HG02870 (cell line): ENCODE results near the gene S100A2.
"Not testable (repeated sequence)": the region's sequence is repeated elsewhere in the genome, so short reads cannot be mapped to it uniquely, and the experiment has no call there.

ENCODE experiments used
- ATAC-seq: cut with Tn5 transposase; IDR thresholded peaks from one replicate; pipeline ENCODE4 v1.9.1; 2021; ENCODE audit warnings: mild to moderate bottlenecking, moderate library complexity; ENCODE audit not compliant: unreplicated experiment

Gene S100A2

DNA sequence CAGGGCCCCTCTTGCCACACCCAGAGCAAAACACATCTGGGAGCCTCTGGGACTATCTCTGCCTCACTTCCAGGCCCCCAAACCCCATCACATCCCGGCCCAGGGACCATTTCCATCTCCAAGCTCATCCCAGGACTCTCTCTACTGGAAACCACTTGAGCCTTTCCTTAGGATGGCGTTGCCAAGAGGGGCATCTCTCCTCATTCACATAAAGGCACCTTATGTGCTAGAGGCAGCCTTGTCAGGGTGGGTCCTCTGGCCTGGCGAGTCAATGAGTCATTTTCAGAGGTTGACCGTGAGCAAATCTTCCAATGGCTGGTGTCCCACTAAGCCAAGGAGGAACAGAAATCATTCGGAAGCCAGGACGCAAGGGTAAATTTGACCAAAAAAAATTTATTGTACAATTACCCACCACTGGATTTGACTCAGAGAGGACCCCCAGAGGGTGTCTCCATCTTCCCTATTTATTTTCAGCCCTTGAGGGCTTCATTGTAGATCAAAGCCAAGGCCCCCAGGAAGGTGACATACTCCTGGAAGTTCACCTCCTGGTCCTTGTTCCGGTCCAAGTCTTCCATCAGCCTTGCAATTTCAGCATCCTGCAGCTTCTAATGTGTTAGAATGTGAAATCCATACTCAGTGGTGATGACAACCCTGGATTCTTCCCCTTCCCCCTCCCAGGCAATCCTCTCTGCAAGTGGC, 31.3 kb downstream of the S100A2 start:
- no peak for ATAC-seq

- ATAC-seq: no peak
These were observed 31.9 kb downstream of the S100A2 start for GRCh38 chr1:153533689-153534201.

DNA sequence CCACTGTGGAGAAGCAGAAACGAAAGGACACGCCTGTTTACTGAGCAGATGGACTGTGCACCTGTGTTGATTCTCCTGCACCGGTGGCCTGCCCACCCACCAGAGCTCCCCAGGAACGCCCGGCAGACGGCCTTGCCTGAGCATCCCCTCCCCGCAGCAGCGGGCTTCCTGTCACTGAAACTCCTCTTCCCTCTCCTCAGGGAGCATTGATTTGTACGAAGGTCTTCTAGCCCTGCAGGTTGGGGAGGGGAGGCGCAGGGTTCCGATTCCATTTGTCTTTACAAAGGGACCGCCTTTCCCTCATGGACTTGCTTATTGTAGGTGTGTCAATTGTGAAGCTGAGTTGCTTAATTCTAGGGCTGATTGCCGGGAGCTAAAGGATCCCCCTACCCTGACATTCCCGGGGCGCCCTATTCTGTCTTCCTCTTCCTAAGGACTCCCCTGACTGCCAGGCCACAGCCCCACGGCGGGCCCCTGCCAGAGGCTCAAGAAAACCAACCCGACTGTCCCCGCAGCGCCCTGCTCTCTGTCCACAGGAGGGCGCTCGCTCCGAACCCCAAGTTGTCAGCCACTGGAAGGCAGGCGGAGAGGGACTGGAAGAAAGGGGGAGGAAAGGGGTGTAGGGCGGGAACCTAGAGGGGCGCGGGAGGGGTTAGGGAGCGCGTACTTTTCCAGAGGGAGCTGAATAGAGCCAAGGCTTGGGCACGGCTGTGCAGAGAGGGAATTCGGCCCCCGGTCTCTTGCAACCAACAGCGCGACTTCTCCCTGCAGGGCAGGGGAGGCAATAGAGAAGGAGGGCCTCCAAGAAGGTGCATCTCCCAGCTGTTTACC, 32.7 kb downstream of the S100A2 start:
- ATAC-seq: no peak

DNA sequence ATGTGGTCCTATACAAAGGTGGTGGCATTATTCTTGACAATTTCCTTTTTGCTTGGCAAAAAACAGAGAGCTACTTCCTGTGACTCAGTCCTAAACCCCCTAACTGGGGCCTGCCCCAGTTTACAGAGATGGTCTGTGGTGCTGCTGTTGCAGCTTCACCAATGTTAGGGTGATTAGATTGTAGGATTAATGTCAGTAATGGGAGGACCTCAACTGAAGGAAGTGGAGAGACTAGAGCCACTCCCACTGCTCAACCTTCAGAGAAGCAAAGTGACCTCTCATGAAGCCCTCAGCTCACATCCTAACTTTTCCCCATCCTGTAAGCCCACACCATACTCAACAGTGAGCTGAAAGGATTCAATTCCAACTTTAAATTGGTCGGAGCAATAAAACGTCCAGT, 33.5 kb downstream of the S100A2 start:
- no peak for ATAC-seq

- no peak for ATAC-seq
These were observed 34.0 kb downstream of the S100A2 start for GRCh38 chr1:153531638-153532037.

- ATAC-seq: no peak
These were observed 38.0 kb downstream of the S100A2 start for GRCh38 chr1:153527683-153528040.

DNA sequence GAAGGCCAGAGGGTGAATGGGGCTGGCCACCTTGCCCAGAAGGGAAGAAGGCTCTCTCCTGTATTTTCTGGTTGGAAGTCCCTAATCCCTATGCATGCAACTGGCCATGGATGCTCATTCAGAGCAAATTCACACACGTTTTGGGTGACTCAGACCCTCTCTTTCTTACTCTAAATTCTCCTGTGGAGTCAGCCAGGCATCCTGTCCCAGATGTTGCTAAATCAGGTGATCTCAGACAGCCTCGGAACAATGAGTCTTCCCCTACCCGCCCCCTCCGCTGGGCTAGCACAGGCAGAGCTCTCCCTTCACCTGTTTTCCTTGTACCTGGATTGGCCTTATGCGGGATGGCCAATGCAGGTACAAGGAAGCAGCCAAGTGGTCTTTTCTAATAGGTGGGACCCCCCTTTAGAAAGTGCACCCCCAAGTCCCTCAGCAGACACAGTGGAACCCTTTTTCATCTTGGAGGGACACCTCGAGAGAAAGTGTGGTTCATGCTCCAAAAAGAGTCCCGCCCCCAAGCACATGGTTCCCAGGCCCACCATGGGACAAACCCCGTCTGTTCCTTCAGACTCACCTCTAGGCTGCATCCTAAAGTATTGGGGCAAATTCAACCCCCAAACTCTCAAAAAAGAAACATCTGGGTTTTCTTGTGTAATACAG, 38.5 kb downstream of the S100A2 start:
- ATAC-seq: no peak

DNA sequence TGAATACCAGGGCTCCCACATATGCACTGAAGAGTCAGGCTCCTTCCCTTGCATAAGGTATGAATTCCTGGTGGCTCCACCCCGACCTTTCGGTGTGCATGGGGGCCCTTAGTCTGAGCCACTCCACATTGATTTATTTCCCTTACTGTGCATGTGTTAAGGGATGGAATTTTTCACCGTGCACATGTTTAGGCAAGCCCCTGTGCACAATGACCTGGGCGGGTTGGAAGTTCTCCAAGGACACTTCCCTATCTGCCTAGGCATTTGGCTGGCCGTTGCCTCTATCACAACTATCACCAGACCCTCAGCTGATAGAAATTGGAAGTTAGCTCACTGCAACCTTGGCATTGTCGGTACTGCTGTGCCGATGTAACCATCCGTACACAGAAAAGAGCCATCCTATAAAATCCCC, 39.5 kb downstream of the S100A2 start:
- no peak for ATAC-seq

GRCh38 chr1:153525088-153525728, 40.4 kb downstream of the S100A2 start:
- no peak for ATAC-seq

- ATAC-seq: not testable (repeated sequence)
These were observed 43.1 kb downstream of the S100A2 start for GRCh38 chr1:153522353-153523048.

- ATAC-seq: not testable (repeated sequence)
These were observed 43.8 kb downstream of the S100A2 start for GRCh38 chr1:153521808-153522207.

GRCh38 chr1:153520818-153521476, 44.7 kb downstream of the S100A2 start:
- ATAC-seq: no peak

DNA sequence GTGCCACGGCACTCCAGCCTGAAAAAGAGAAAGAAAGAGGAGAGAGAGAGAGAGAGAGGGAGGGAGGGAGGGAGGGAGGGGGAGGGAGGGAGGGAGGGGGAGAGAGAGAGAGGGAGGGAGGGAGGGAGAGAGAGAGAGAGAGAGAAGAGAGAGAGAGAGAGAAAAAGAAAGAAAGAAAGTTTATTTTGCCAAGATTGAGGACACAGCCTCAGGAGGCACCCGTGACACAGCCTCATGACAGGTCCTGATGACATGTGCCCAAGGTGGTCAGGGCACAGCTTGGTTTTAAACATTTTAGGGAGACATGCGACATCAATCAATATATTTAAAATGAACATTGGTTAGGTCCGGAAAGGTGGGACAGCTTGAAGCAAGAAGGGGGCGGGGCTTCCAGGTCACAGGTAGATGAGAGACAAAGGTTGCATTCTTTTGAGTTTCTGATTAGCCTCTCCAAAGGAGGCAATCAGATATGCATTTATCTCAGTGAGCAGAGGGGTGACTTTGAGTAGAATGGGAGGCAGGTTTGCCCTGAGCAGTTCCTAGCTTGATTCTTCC, 45.4 kb downstream of the S100A2 start:
- ATAC-seq: not testable (repeated sequence)

DNA sequence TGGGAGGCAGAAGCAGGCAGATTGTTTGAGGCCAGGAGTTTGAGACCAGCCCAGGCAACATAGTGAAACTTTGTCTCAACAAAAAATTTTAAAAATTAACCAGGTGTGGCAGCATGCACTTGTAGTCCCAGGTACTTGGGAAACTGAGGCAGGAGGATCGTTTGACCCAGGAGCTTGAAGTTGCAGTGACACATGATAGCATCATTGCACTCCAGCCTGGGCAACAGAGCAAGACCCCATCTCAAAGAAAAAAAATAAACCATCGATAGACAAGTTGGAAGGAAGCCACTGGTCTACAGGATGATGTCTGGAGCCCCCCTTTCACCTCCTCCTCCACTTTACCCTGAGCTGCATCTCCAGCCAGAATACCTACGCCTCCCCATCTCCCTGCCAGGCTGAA, 46.4 kb downstream of the S100A2 start:
- no peak for ATAC-seq

- no peak for ATAC-seq
These were observed 49.9 kb downstream of the S100A2 start for GRCh38 chr1:153515504-153516394.

DNA sequence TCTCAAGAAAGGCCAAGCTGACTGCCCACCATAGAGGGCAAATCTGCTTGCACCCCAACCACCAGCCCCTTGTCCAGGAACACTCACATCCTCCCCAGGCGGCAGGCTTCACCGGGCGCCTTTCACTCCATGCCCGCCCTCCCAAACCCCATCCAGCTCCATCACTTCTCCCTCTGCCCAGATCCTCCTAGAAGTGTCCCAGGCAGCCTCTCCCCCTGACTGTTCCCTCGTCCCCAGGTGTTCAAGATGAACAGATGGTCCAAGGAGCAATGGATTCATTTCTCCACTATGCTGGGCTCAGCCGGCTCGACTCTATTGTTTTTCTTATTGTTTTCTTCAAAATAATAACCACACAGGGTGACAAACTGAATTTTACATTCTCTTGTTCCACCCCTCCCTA, 52.0 kb downstream of the S100A2 start:
- no peak for ATAC-seq

DNA sequence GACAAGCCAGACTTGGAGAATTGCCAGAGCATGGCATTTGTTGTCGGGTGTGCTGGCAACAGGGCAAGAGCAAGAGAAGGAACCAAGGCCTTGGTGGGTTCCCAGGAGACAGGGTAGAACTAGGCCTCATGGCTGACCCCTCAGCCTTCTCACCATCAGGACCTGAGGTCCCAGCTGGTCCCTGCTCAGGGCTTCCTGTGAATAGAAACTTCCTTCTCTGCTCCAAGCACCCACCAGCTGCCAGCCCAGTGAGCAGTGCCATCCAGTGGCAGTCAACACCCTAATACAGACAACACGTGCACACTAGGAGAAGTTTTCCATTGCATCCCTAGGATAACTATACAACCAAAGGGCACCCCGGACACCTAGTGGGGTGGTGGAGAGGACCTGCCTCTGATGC, 52.6 kb downstream of the S100A2 start:
- ATAC-seq: no peak
